Chondrocyte (in vitro differentiated cells): Measurements from ENCODE around the gene UCHL3. TPM values are rescaled to one million over a fixed set of nuclear protein-coding genes. Genes with fewer than 3 reads are reported as not detected.
A peak's percentile ranks its signal among the peaks of the same experiment; 100 is the strongest.

ENCODE experiments used
- DNase-seq: peaks from one replicate; pipeline ENCODE4 v3.0.0; 2021; ENCODE audit warnings: mixed read lengths, low spot score
- H3K27ac Mint-ChIP-seq: one replicate; pipeline ENCODE4 v1.8.0; 2021; ENCODE audit warnings: mild to moderate bottlenecking, moderate library complexity, mixed read lengths; ENCODE audit not compliant: unreplicated experiment
- H3K27me3 Mint-ChIP-seq: 2 replicates; pipeline ENCODE4 v1.8.0; 2021; ENCODE audit warnings: low read depth, mixed read lengths
- H3K36me3 Mint-ChIP-seq: 2 replicates; pipeline ENCODE4 v1.8.0; 2021; ENCODE audit warnings: low read depth, mixed read lengths
- H3K4me1 Mint-ChIP-seq: 2 replicates; pipeline ENCODE4 v1.8.0; 2021; ENCODE audit warnings: low read depth, mild to moderate bottlenecking, mixed read lengths
- H3K4me3 Mint-ChIP-seq: one replicate; pipeline ENCODE4 v1.8.0; 2021; ENCODE audit warnings: mild to moderate bottlenecking, moderate library complexity, mixed read lengths; ENCODE audit not compliant: unreplicated experiment
- H3K9me3 Mint-ChIP-seq: 2 replicates; pipeline ENCODE4 v1.8.0; 2021; ENCODE audit warnings: low read depth, mixed read lengths
- CTCF ChIP-seq: fragments of 200-600 bp; sonication (generic); IDR thresholded peaks from 2 replicates; pipeline ENCODE4 v1.5.0; 2021; ENCODE audit warnings: antibody characterized with exemption, mild to moderate bottlenecking, moderate library complexity
- total RNA-seq: library from RNA; stranded (reverse); gene quantifications from 3 replicates; pipeline ENCODE4 v1.2.1, GENCODE V29; 2021

UCHL3 gene
- total RNA-seq, 1 donor from 2014 or later, result 29.5 TPM

- Mint-ChIP-seq H3K9me3 (peaks cover 3% of the 10 kb centered on the region), H3K4me1 (peaks cover 21% of the 10 kb centered on the region), H3K36me3 (peaks cover 12% of the 10 kb centered on the region), H3K4me3 (no peak overlapping the region), H3K27me3 (no peaks in the 10 kb centered on the region), H3K27ac (no peak overlapping the region)
- TF ChIP-seq CTCF, result no peak
- no peak for DNase-seq
Measured at GRCh38 chr13:75554464-75554863, 4.9 kb downstream of the UCHL3 start.

GRCh38 chr13:75554981-75555380 lies 5.4 kb downstream of the UCHL3 start:
- TF ChIP-seq CTCF, result no peak
- Mint-ChIP-seq H3K27me3 (no peaks in the 10 kb centered on the region), H3K27ac (no peak overlapping the region), H3K36me3 (peaks cover 12% of the 10 kb centered on the region), H3K4me3 (no peak overlapping the region), H3K4me1 (peaks cover 22% of the 10 kb centered on the region), H3K9me3 (peaks cover 3% of the 10 kb centered on the region)
- DNase-seq, result no peak

DNA sequence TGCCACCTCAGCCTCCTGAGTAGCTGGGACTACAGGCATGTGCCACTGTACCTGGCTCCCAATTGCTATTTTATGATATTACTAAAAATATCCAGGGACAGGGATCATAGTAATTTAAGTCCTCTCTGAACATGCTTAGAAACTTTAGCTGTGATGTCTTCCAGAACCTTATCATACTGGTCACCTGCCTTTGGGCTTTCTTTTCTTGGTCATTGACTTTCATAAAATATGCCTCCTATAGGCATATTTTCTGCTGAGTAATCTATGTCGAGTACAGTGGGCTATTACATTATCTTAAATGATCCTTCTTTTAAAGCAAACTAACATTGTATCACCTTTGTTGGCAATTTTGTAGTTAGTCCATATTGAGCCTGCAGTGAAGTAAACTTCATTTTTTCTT lies 6.2 kb downstream of the UCHL3 start:
- no peak for TF ChIP-seq CTCF
- H3K4me3 Mint-ChIP-seq, result no peak overlapping the region
- H3K27me3 Mint-ChIP-seq, result no peaks in the 10 kb centered on the region
- peaks cover 14% of the 10 kb centered on the region for H3K4me1 Mint-ChIP-seq
- no peak for DNase-seq
- no peak overlapping the region for H3K27ac Mint-ChIP-seq
- peaks cover 12% of the 10 kb centered on the region for H3K36me3 Mint-ChIP-seq
- H3K9me3 Mint-ChIP-seq, result peaks cover 3% of the 10 kb centered on the region

DNA sequence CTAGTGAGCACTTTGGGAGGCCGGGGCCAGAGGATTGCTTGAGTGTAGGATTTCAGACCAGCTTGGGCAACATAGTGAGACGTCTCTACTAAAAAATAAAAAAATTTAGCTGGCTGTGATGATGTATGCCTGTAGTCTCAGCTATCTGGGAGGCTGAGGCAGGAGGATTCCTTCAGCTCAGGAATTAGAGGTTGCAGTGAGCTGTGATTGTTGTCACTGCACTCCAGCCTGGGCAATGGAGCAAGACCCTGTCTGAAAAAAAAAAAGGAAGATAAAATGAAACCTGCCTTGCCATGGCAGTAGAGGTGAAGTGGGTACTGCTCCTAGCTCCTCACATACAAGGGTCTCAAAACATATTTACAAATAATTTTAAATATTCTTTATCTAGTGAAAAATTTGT lies 7.4 kb downstream of the UCHL3 start:
- no peak for TF ChIP-seq CTCF
- peaks cover 3% of the 10 kb centered on the region for H3K9me3 Mint-ChIP-seq
- H3K4me3 Mint-ChIP-seq, result no peak overlapping the region
- no peak for DNase-seq
- no peak overlapping the region for H3K27ac Mint-ChIP-seq
- peaks cover 12% of the 10 kb centered on the region for H3K36me3 Mint-ChIP-seq
- H3K4me1 Mint-ChIP-seq, result peaks cover 10% of the 10 kb centered on the region
- no peaks in the 10 kb centered on the region for H3K27me3 Mint-ChIP-seq

- no peak for TF ChIP-seq CTCF
- DNase-seq, result no peak
- Mint-ChIP-seq H3K4me1 (peaks cover 10% of the 10 kb centered on the region), H3K27me3 (no peaks in the 10 kb centered on the region), H3K36me3 (peaks cover 10% of the 10 kb centered on the region), H3K4me3 (no peak overlapping the region), H3K9me3 (peaks cover 3% of the 10 kb centered on the region), H3K27ac (peak overlapping the region; percentile 81)
Measured at GRCh38 chr13:75558145-75558840, 8.7 kb downstream of the UCHL3 start.
